ENCODE results near the gene TCF21. TPM values are rescaled to one million over a fixed set of nuclear protein-coding genes. Genes with fewer than 3 reads are reported as not detected.
"Not testable (repeated sequence)": the region's sequence is repeated elsewhere in the genome, so short reads cannot be mapped to it uniquely, and the experiment has no call there.

Gene TCF21
- total RNA-seq, 4 donors from 2014 or later: 1.5 to 9.1 (median 4.7) TPM

- Histone ChIP-seq H3K27me3 (no peaks in the 10 kb centered on the region), H3K36me3 (no peaks in the 10 kb centered on the region), H3K4me1 (no peaks in the 10 kb centered on the region), H3K4me3 (peak overlapping the region in 1 of 2 donors; percentile 12), H3K27ac (no peak overlapping the region), H3K9me3 (no peaks in the 10 kb centered on the region)
- peak; percentile 56 to 85 (median 75) for TF ChIP-seq CTCF (IDR thresholded peaks at IDR 0.05)
- no peak for TF ChIP-seq POLR2A (IDR thresholded peaks at IDR 0.05)
- peak; percentile 80 to 85 for DNase-seq
- intact Hi-C loops (cut with DNase I; ENCODE audit: low total_unique reads): loop anchor here (5.0 to 10.0 kb wide), 2 partner anchors 143 to 176 kb away; no protein-coding TSS in a partner anchor
Measured at GRCh38 chr6:133921249-133921859, 32.4 kb downstream of the TCF21 start.

GRCh38 chr6:133923938-133924593, 35.2 kb downstream of the TCF21 start:
- TF ChIP-seq CTCF (IDR thresholded peaks at IDR 0.05) (peak; percentile 81 to 94 (median 90)), POLR2A (IDR thresholded peaks at IDR 0.05) (no peak)
- Histone ChIP-seq H3K27me3 (peaks cover 0 to under 1% of the 10 kb centered on the region in 2 donors), H3K36me3 (no peaks in the 10 kb centered on the region), H3K9me3 (no peaks in the 10 kb centered on the region), H3K4me1 (no peaks in the 10 kb centered on the region), H3K27ac (no peak overlapping the region), H3K4me3 (no peak overlapping the region)
- intact Hi-C loops (cut with DNase I; ENCODE audit: low total_unique reads): loop anchor here (5.0 to 10.0 kb wide), 2 partner anchors 141 to 173 kb away; no protein-coding TSS in a partner anchor
- DNase-seq: peak; percentile 64 to 76

- H3K27me3 ChIP-seq; H3K4me3 ChIP-seq; H3K4me1 ChIP-seq; DNase-seq; H3K36me3 ChIP-seq; H3K27ac ChIP-seq; intact Hi-C loops (cut with DNase I; ENCODE audit: low total_unique reads); H3K9me3 ChIP-seq: not testable (repeated sequence)
Measured at GRCh38 chr6:133931221-133931620, 42.3 kb downstream of the TCF21 start.

- H3K27me3 ChIP-seq; H3K4me1 ChIP-seq; H3K36me3 ChIP-seq; H3K4me3 ChIP-seq; DNase-seq; intact Hi-C loops (cut with DNase I; ENCODE audit: low total_unique reads); H3K9me3 ChIP-seq; H3K27ac ChIP-seq: not testable (repeated sequence)
Measured at GRCh38 chr6:133936352-133936751, 47.4 kb downstream of the TCF21 start.

GRCh38 chr6:133937909-133938308, 49.0 kb downstream of the TCF21 start:
- TF ChIP-seq POLR2A (IDR thresholded peaks at IDR 0.05) (no peak), CTCF (IDR thresholded peaks at IDR 0.05) (no peak)
- Histone ChIP-seq H3K9me3 (no peaks in the 10 kb centered on the region), H3K27me3 (no peaks in the 10 kb centered on the region), H3K36me3 (no peaks in the 10 kb centered on the region), H3K4me1 (no peaks in the 10 kb centered on the region), H3K27ac (no peak overlapping the region), H3K4me3 (no peak overlapping the region)
- no peak for DNase-seq
- intact Hi-C loops (cut with DNase I; ENCODE audit: low total_unique reads): no loop called here

GRCh38 chr6:133938533-133938932, 49.6 kb downstream of the TCF21 start:
- Histone ChIP-seq H3K27me3 (no peaks in the 10 kb centered on the region), H3K4me3 (no peak overlapping the region), H3K27ac (no peak overlapping the region), H3K4me1 (no peaks in the 10 kb centered on the region), H3K36me3 (no peaks in the 10 kb centered on the region), H3K9me3 (no peaks in the 10 kb centered on the region)
- intact Hi-C loops (cut with DNase I; ENCODE audit: low total_unique reads): no loop called here
- DNase-seq: no peak
- TF ChIP-seq CTCF (IDR thresholded peaks at IDR 0.05): no peak
